GM18505 (cell line): Measurements from ENCODE around the gene RASGRP4.
"Not testable (repeated sequence)": the region's sequence is repeated elsewhere in the genome, so short reads cannot be mapped to it uniquely, and the experiment has no call there.

Source experiments
- ATAC-seq: cut with Tn5 transposase; IDR thresholded peaks from one replicate; pipeline ENCODE4 v1.9.1; 2021; ENCODE audit not compliant: unreplicated experiment
- POLR2A ChIP-seq: IDR thresholded peaks from 4 replicates; pipeline ENCODE4 v1.6.1; 2011; ENCODE audit warnings: borderline replicate concordance; ENCODE audit not compliant: insufficient read depth, insufficient read length; ENCODE audit errors: extremely low read depth

The RASGRP4 gene

GRCh38 chr19:38417544-38418506 lies 8.2 kb downstream of the RASGRP4 start:
- no peak for TF ChIP-seq POLR2A
- no peak for ATAC-seq

- ATAC-seq, result no peak
These were observed 8.9 kb downstream of the RASGRP4 start for GRCh38 chr19:38417146-38417543.

GRCh38 chr19:38413416-38413815 lies 12.6 kb downstream of the RASGRP4 start:
- no peak for ATAC-seq
- no peak for TF ChIP-seq POLR2A

More at GRCh38 chr19:38417146-38417543, 8.9 kb downstream of the RASGRP4 start:
- TF ChIP-seq POLR2A, result no peak

GRCh38 chr19:38412961-38413360 lies 13.1 kb downstream of the RASGRP4 start:
- no peak for ATAC-seq
- TF ChIP-seq POLR2A, result no peak

- no peak for ATAC-seq
- no peak for TF ChIP-seq POLR2A
These were observed 13.5 kb downstream of the RASGRP4 start for GRCh38 chr19:38412491-38412890.

GRCh38 chr19:38411898-38412297 lies 14.1 kb downstream of the RASGRP4 start:
- not testable (repeated sequence) for ATAC-seq

GRCh38 chr19:38411041-38411712 lies 14.8 kb downstream of the RASGRP4 start:
- no peak for TF ChIP-seq POLR2A
- no peak for ATAC-seq

- not testable (repeated sequence) for ATAC-seq
These were observed 15.6 kb downstream of the RASGRP4 start for GRCh38 chr19:38410407-38410806.

GRCh38 chr19:38409631-38410133 lies 16.3 kb downstream of the RASGRP4 start:
- TF ChIP-seq POLR2A, result no peak
- ATAC-seq, result no peak

- TF ChIP-seq POLR2A, result no peak
- no peak for ATAC-seq
These were observed 20.7 kb downstream of the RASGRP4 start for GRCh38 chr19:38405276-38405675.

GRCh38 chr19:38404858-38405257 lies 21.2 kb downstream of the RASGRP4 start:
- no peak for ATAC-seq
- no peak for TF ChIP-seq POLR2A

GRCh38 chr19:38402967-38403674 lies 22.9 kb downstream of the RASGRP4 start, which contains the start of gene FAM98C:
FAM98C (plus strand) TSS chr19:38403093; CDS start chr19:38403154, 61 bp downstream.
- TF ChIP-seq POLR2A, result no peak
- peak; percentile 89 for ATAC-seq

GRCh38 chr19:38402623-38402966 lies 23.4 kb downstream of the RASGRP4 start:
- no peak for ATAC-seq
- TF ChIP-seq POLR2A, result peak; percentile 39
